NAMALWA (cell line): ENCODE measurements around the gene SIPA1L2.

Experiments
- DNase-seq: peaks from one replicate; pipeline ENCODE4 v3.0.0-alpha.2; 2015; ENCODE audit warnings: low spot score

Gene SIPA1L2

DNA sequence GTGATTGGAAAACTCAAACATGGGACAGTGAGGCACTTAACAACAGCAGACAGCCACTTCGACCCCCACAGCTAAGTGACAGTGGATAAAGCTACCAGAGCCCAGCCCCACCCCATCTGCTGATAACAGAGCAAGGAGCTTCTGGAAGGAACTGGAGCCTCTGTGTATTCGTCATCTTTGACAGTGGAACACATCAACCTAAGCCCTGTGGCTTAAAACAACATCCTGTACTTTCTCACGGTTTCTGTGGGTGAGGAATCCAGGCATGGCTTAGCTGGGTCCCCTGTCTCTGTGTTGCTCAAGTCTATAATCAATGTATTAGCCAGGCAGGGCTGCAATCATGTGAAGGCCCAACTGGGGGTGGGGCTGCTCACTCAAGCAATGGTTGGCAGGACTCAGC lies 18.4 kb upstream of the SIPA1L2 start:
- no peak for DNase-seq

DNA sequence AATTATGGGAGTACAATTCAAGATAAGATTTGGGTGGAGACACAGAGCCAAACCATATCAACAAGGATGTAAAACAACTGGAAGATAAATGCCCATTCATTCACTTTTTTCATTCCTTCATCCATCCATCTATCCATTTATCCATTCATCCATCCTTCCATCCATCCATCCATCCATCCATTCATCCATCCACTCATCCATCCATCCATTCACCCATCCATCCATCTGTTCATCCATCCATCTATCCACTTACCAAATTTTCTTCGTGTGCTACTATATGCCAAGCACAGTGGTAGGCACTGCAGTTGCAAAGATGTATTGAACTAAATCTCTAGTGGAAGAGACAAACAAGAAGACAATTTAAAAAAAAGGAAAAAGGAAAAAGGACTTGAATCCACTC lies 14.3 kb upstream of the SIPA1L2 start:
- no peak for DNase-seq

DNA sequence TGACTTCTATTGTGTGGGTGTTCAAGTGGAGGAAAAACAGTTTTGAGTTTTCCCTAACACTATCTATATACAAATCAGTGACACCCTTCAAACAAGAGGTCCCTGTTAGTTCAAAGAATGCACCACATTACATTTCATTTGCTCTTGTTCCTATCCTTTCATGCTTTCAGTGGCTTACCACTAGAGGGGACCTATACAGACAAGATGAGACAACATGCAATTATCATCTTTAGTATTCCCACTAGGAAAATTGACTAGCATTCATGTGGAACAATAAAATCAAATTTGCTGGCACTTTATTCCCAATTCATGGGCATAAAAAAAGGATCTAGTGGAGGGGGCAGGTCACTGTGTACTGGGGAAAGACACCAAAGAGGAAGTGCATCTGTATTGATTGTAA lies 13.3 kb upstream of the SIPA1L2 start:
- no peak for DNase-seq

DNA sequence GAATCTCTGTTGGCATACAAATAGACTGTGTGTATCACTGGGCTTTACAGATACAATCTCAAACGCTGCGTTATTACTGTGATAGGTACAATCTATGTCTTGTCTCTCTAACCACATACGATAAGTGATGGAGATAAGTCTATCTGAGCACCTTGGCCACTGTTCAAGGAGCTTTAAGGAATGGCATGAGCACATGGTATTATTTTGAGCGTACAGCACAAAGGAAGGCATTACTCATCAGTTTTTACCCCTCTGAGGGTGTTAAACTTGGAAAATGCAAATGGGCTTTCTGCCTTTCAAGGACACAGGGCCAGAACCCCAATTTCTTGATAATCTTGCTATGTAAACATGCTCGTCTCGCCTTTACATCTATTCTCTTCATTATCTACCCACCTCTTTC lies 11.6 kb upstream of the SIPA1L2 start:
- DNase-seq: no peak

DNA sequence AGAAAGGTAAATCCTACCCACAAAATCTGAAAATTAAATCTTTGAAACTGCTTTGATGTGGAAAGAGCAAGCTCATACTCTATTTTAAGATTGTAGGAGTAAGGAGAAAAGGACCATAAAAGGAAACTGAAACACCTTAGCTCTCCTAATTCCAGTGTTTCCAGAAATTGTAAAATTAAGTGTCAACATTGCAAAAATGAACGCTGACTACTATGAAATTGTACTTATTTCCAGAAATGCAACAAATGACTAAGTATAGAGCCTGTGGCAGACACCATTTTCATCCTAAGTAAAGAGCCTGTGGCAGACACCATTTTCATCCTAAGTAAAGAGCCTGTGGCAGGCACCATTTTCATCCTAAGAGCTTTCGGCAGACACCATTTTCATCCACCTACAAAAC lies 6.9 kb upstream of the SIPA1L2 start:
- no peak for DNase-seq

DNA sequence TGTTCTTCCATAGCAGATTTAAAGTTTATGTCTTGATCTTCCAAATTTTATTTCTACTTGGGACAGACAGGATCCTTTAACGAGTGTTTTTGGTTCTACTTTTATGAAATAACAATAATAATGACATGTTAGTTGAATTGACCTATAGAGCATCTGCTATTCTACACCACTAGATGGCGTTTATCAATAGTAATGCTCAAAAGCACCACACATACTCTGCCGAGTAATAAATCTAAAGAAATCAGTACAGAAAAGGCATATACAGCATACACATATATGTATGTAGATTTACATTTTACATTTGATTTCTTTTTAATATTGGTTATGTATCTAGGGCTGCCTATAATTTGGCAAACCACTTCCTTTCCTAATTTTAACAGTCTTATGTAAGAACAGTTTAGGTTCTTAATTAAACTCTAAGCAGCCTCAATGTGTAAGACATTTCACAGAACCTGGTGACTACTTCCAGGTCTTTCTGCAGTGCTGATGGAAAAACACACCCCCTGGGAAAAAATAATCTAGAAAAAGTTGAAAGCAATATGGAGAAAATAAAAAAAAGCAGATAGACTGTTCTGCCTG lies 5.9 kb upstream of the SIPA1L2 start:
- DNase-seq: peak; percentile 63

DNA sequence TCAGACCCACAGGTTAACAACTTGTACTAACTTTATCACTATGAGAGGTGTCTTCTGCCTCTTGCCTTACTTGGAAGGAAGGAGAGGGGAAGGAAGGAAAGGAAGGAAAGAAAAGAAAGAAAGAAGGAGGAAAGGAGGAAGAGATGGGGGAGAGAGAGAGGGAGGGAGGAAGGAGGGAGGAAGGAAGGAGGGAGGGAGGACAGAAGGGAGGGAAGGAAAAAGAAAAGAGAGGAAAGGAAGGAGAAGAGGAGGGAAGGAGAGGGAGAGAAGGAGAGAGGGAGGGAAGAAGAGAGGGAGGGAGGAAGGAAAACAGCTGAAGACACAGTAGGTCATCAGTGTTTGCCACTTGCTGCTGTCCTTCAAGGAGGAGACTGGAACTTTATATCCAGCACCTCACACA lies 5.3 kb upstream of the SIPA1L2 start:
- DNase-seq: no peak

DNA sequence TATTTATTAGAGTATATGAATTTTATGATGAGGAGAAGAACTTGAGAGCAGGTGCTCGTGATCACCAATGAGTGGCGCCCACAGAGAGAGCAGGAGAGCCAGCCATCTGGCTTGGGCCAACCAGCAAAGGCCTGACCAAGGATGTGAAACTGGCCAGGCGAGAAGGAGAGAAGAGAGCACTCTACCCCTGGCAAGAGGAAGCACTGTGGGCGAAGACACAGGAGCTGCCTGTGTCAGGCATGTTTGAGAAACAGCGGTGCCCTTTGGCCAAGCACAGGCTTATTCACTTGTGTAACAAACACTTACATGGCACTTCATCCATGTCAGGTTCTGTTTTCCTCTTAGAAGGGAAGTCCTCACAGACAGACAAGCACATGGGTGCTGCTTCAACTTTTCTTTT lies 4.2 kb upstream of the SIPA1L2 start:
- peak; percentile 35 for DNase-seq

DNA sequence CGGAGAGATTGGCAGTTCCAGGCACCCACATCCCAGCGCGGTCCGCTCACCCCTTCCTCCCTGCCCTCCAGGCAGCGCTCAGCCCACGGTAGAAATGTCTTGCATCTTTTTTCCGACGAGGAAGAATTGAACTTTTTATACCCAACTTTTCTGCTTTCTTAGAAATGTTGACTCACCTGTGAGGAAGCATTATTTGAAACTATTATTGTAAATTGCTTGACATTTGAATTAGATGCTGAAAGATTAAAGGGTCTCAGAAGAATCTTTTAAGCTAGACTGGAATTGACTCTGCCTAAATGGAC lies 912 bp upstream of the SIPA1L2 start:
- DNase-seq: no peak

DNA sequence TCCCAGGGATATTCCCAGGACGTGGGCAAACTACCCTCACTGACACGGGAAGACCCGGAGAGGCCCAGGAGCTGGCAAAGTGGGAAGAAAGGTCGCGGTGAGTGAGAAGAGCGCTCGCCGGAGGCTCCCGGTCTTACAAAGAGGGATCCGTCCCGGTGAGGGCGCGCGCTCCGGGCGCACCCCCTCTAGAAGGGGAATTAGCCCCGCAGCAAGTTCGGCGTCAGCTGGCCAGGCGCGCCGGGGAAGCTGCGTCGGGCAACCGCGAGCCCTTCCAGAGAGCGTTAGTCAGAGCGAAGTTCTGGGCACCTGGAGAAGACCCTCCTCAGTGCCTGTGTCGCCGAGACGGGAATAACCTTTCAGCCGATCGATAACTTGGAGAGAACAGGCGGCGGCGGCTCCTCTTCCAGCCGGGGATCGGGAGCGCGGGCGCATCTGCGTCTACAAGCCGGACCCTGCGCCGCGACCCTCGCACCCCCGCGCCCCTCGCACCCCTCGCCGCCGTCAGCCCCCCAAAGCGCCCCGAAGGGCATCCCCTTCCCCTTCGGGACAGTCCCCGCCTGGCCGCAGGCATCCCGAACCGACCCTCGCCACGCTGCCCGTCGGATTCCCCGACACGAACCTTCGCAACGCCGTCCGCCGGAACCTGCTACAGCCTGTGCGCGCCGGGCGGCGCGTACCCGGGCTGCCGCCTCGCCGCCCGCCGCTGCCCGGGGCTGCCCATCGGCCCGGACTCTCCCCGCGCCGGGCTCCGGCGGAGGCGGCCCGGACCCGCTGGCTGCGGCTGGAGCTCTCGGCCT lies 485 bp downstream of the SIPA1L2 start:
- no peak for DNase-seq

DNA sequence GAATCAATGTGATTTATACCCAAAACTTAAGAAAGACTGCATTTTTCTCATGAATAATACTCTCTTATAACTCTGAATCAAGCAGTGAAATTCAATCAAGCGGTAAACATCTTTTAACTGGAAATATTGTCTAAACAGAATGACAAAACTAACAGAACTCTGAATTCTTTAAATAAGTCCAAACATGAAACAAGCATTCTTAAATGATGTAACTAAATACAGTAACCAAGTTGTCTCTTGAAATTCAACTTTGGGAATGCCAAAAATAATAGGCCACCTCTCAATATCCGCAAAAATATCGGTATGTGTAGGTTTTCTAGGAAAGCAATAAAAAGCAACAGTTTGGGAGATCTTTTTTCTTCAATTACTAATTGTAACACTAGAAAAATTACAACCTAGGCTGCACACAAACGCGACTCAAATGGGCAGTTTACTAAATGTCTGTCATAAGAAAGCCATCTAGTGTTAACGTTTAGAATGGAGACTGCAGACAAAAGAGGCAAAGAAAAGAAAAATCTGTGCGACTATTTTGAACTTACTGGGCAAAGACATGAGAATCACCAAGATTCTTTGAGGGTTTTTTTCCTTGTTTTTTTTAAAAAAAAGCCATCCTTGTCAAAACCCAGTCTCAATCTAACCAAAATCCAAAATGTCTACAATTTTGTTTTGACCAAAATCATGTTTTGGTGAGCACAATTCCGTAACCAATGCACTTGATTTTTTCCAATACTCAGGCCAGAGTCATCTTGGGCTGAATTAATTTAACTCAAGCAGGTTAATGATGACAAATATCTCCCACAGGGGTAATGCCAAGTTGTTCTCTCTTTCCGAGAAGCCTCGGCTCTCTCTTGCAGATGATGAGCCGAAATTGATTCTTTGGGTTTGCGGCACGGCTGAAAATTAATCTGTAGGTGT lies 1.3 kb downstream of the SIPA1L2 start:
- peak; percentile 43 for DNase-seq

DNA sequence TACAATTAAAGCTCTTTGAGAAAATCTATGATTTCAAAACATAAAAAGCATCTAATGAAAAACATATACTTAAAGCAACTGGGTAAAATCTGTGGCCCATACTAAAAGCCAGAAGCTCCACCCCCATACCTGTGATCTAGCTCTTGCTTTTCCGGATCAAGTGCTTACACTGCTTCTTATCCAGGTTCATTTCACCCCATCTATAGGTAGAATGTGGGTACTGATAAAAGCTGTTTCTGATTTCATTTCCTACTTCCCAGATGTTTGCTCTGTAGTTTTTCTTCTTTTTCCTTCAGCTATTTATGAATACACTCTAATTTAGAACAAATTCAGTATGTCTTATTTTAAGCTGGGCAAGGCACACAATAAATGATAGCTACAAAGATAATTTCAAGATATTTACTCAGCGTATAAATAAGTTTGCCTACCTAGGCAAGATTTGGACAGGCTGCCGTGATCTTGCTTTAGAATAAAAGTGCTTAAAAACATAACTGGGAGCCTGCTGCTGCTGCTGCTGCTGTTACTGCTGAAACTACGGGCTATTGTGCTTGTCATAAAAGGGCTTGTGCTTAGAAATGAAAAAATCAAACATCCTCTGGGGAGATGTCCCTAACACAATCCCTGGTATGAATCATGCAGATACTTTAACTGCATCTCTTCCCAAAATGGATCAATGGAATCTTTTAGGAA lies 2.1 kb downstream of the SIPA1L2 start:
- peak; percentile 59 for DNase-seq

DNA sequence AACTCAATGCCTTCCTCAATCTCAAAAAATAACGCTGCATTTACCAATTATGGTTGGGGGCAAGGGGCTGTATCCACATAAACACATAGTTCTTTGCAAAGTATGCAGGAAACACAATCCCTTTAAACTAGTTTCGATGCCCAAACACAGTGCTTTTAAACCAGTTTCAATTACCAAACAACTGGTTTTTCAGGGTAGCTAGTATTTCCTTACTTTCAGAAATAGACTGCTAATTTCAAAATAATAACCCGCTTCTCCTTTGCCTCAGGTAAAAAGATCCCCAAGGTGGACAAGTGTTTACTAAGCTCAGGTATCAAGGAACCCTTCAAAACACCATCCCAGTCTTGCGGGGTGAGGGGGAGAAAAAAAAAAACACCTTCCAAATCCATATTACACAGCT lies 2.8 kb downstream of the SIPA1L2 start:
- DNase-seq: no peak

DNA sequence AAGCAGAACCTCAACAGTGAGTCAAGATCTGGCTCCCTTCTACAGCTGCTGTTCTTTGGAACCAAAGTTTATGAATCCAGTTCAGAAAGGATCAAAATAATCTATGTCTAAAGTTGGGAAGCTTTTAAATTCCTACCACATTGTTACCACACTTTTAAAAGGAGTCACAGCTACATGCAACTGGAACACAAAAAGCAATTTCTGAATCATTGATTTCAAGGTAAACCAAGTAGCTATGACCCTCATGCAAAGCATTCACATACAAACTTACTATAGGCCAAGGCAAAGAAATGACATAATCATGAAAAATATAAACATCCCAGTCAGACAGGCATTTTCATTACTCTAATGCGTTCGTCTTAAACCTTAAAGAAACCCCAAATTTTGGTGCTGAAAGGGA lies 3.5 kb downstream of the SIPA1L2 start:
- DNase-seq: no peak

DNA sequence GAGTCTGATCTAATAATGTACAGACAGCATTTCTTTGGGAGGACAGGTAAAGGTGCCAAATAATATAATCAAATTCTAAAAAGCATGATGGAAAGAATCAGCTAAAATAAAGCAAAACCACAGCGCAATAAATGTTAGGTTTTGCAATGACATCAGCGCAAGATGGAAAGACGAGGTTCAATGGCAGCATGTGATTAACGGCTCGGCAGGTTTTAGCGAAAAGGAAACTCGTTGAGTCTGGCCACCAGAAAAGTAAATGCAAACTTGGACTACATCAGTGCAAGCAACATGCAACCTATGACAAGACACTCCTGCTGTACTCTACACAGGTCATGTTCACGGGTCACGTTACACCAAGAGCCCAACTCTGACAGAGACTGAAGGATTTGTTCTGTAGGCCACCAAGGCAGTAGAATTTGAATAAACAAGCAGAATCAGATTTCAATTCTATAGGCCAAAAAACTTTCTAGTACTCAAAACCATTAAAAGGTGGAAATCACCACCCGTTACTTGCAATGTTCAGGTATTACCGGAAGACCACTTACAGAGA lies 4.5 kb downstream of the SIPA1L2 start:
- DNase-seq: no peak

DNA sequence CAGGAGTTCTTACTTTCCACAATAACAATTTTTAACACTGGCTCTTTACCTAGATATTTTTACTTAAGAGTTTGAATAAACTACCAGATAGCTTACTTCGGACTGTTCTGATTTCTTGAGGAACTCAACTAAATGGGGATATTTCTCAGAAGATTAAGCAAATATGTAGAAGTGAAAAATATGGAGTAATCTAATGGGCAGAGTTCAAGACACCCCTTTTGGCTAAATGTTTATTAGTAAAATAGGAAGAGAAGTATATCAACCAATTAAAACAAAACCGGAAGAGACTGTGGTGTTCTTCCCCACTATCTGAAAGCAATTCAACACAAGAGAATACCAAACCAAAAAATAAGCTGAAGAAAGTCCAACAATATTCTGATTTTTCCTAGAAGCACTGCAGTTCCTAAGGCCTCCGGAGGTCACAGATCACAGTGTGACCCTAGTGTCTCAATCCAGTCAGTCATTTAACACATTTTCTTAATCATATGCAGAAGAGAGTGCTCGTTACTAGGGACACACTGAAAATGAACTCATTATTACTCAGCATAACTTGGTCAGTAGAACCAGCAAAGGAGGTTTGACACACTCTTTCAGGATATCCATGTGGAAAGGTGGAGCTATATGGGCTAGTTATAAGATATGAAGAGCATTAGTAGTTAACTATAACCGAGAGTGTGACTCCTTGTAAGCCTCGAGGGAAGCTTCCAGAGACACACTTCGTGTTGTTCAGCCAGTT lies 5.2 kb downstream of the SIPA1L2 start:
- no peak for DNase-seq

DNA sequence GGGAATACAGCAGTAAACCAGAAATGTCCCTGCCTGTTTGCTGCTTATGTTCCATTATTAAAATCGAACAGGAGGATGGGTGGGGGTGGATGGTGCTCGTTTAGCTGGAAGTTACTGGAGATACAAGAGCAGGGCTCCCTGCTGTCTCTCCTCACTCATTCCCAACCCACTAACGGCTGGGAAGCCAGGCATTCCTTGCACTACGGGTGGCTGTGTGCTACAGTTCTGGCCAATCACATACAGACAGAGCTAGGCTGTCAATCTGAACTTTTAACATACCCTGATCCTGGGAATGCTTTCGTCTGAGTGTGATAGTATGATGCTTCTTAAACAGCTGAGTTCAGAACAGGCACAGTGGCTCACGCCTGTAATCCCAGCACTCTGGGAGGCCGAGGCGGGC lies 7.0 kb downstream of the SIPA1L2 start:
- DNase-seq: no peak

DNA sequence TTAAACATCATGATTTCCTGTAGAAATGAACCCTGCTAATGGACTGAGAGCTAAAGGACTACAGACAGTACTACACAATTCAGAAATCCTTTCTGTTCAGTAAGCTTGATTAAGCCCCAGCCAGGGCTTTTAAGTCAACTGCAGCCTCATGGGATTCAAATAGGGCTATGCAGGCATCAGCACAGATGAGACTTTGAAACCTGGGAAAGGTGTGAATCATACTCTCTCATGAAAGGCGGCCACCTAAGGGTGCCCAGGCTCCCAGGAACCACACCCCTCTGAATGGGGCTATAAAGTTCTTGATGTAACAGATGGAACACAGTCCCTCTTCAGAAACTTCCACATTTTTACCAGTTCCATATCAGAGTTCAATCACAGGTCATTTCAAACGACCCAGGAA lies 7.6 kb downstream of the SIPA1L2 start:
- DNase-seq: no peak

DNA sequence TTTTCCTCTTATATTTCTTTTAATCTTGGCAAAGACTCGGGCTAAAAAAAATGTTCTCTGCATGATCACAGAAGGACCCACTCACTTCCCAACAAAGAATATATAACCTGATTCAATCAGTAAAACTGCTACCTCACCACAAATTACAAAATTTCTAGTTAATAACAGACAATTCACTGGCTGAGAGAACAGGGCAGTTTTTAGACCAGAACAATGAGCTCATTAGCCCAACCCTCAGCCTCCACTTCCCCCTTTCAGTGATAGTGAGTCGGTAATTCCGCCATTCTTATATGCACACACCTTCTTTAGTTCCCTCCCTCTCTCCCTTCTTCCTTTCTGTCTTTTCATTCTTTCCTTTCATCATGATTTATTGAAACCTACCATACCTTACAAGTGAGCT lies 8.9 kb downstream of the SIPA1L2 start:
- no peak for DNase-seq

DNA sequence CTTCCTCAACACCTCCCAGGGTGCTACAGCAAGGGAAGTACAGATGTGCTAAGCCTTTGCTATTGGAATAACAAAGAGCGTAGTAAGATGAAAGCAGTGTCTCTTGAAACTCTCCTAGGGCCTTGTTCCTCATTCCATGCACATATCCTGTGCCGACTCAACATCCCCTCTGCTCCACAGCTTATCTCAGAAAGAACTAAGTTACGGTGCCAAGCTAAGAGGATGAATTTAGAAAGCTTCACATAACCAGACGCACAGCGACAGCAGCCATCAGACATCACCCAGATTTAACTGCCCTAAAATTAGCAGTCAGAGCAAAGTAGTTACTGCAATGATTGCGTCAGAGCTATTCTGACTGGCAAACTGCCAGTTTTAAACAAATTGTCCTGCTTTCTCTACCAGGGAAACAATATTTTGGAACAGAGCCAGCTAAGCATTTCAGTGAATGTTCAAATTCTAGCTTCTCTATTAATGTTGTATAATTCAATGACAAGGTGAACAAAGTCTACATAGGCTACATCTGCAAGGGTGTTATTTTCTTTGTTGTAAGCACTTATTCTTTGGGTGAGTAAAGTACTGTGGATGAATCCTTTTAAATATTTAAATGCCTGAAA lies 9.5 kb downstream of the SIPA1L2 start:
- peak; percentile 57 for DNase-seq

DNA sequence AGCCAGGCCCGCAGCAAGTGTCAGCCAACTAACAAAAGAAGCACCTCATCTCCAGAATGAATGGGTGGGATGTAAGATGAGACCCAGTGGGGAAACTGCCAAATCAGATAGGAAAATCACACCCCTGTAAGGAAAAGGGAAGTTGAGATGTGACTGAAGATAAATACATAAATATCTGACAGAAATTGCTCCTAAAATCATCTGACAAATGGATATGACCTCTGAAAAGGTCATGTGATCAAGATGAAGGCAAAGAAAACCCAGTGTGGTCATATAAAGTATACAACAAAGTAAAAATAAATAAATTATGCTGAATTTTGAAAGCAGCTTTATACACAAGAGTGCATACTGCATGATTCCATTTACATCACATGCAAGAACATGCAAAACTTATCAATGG lies 12.7 kb downstream of the SIPA1L2 start:
- DNase-seq: no peak
